NCI-H187 (cell line): ENCODE results near the gene APPBP2.
"Not testable (repeated sequence)": the region's sequence is repeated elsewhere in the genome, so short reads cannot be mapped to it uniquely, and the experiment has no call there.

Source experiments
- DNase-seq, 2 experiments: peaks; one replicate each; lab custom pipeline; 2025; lab: John Stamatoyannopoulos, UW

Gene APPBP2

GRCh38 chr17:60493847-60494321 lies 32.2 kb downstream of the APPBP2 start:
- DNase-seq: no peak

- no peak for DNase-seq
Measured at GRCh38 chr17:60491771-60492170, 34.3 kb downstream of the APPBP2 start.

- DNase-seq: not testable (repeated sequence)
Measured at GRCh38 chr17:60490594-60490993, 35.4 kb downstream of the APPBP2 start.

- no peak for DNase-seq
Measured at GRCh38 chr17:60481604-60482003, 44.4 kb downstream of the APPBP2 start.

GRCh38 chr17:60473788-60474187 lies 52.3 kb downstream of the APPBP2 start:
- no peak for DNase-seq

GRCh38 chr17:60472449-60472848 lies 53.6 kb downstream of the APPBP2 start:
- no peak for DNase-seq

- DNase-seq: no peak
Measured at GRCh38 chr17:60471451-60471850, 54.6 kb downstream of the APPBP2 start.

- no peak for DNase-seq
Measured at GRCh38 chr17:60468371-60468770, 57.7 kb downstream of the APPBP2 start.

- DNase-seq: no peak
Measured at GRCh38 chr17:60464343-60464742, 61.7 kb downstream of the APPBP2 start.

- DNase-seq: no peak
Measured at GRCh38 chr17:60463157-60463835, 62.7 kb downstream of the APPBP2 start.

GRCh38 chr17:60461584-60461983 lies 64.5 kb downstream of the APPBP2 start:
- DNase-seq: no peak

- DNase-seq: no peak
Measured at GRCh38 chr17:60457148-60457547, 68.9 kb downstream of the APPBP2 start.

GRCh38 chr17:60455378-60455777 lies 70.7 kb downstream of the APPBP2 start:
- DNase-seq: no peak

- no peak for DNase-seq
Measured at GRCh38 chr17:60451965-60452364, 74.1 kb downstream of the APPBP2 start.

- no peak for DNase-seq
Measured at GRCh38 chr17:60451071-60451470, 75.0 kb downstream of the APPBP2 start.

GRCh38 chr17:60447375-60447774 lies 78.7 kb downstream of the APPBP2 start:
- no peak for DNase-seq

GRCh38 chr17:60445144-60445543 lies 80.9 kb downstream of the APPBP2 start:
- no peak for DNase-seq

GRCh38 chr17:60443713-60444112 lies 82.3 kb downstream of the APPBP2 start:
- no peak for DNase-seq

GRCh38 chr17:60442271-60443173 lies 83.5 kb downstream of the APPBP2 start:
- no peak for DNase-seq

- no peak for DNase-seq
Measured at GRCh38 chr17:60439501-60439900, 86.5 kb downstream of the APPBP2 start.

- no peak for DNase-seq
Measured at GRCh38 chr17:60436676-60437075, 89.4 kb downstream of the APPBP2 start.

- DNase-seq: peak in 1 of 2 experiments; percentile 46
Measured at GRCh38 chr17:60435244-60436167, 90.5 kb downstream of the APPBP2 start.
